Kidney epithelial cell (primary cell): Measurements from ENCODE around the gene IL22RA1. TPM values are rescaled to one million over a fixed set of nuclear protein-coding genes. Genes with fewer than 3 reads are reported as not detected.
A peak's percentile ranks its signal among the peaks of the same experiment; 100 is the strongest.

ENCODE experiments used
- DNase-seq: peaks from one replicate; pipeline ENCODE4 v3.0.0-alpha.2; 2010; ENCODE audit warnings: low read depth
- H3K27me3 ChIP-seq: 2 replicates; pipeline ENCODE4 v1.6.0; 2011; ENCODE audit warnings: low read length; ENCODE audit not compliant: control insufficient read depth, insufficient read depth
- H3K36me3 ChIP-seq: 2 replicates; pipeline ENCODE4 v1.5.1; 2011; ENCODE audit warnings: low read length; ENCODE audit not compliant: control insufficient read depth, insufficient read depth
- H3K4me3 ChIP-seq: 2 replicates; pipeline ENCODE4 v1.5.1; 2011; ENCODE audit warnings: low read depth, mild to moderate bottlenecking, control low read depth, low read length
- CTCF ChIP-seq: IDR thresholded peaks from 2 replicates; pipeline ENCODE4 v1.5.1; 2011; ENCODE audit warnings: mild to moderate bottlenecking, moderate library complexity, low read length, control low read depth, inconsistent platforms; ENCODE audit not compliant: insufficient read depth, poor library complexity, severe bottlenecking
- total RNA-seq: library from RNA; depleted of rRNA; stranded (reverse); fragments of >200 nt; gene quantifications from 2 replicates; pipeline ENCODE4 v1.2.3, GENCODE V29; 2015

IL22RA1 gene
- total RNA-seq, 1 donor from 2014 or later, result 0.21 TPM

- DNase-seq, result no peak
- Histone ChIP-seq H3K27me3 (no peaks in the 10 kb centered on the region), H3K36me3 (no peaks in the 10 kb centered on the region), H3K4me3 (no peak overlapping the region)
- TF ChIP-seq CTCF, result no peak
Measured at GRCh38 chr1:24086466-24086865, 56.5 kb downstream of the IL22RA1 start.

GRCh38 chr1:24085546-24085945, 57.4 kb downstream of the IL22RA1 start:
- Histone ChIP-seq H3K36me3 (no peaks in the 10 kb centered on the region), H3K27me3 (no peaks in the 10 kb centered on the region), H3K4me3 (no peak overlapping the region)
- peak; percentile 16 for DNase-seq
- no peak for TF ChIP-seq CTCF

- no peak for DNase-seq
- no peaks in the 10 kb centered on the region for H3K36me3 ChIP-seq
- H3K4me3 ChIP-seq, result no peak overlapping the region
- no peaks in the 10 kb centered on the region for H3K27me3 ChIP-seq
- no peak for TF ChIP-seq CTCF
Measured at GRCh38 chr1:24085007-24085406, 57.9 kb downstream of the IL22RA1 start.

- H3K4me3 ChIP-seq, result no peak overlapping the region
- no peak for TF ChIP-seq CTCF
- no peaks in the 10 kb centered on the region for H3K27me3 ChIP-seq
- H3K36me3 ChIP-seq, result no peaks in the 10 kb centered on the region
- DNase-seq, result no peak
Measured at GRCh38 chr1:24084050-24084449, 58.9 kb downstream of the IL22RA1 start.

GRCh38 chr1:24082372-24082771, 60.6 kb downstream of the IL22RA1 start:
- H3K4me3 ChIP-seq, result no peak overlapping the region

More at GRCh38 chr1:24082372-24082771, 60.6 kb downstream of the IL22RA1 start:
- no peaks in the 10 kb centered on the region for H3K36me3 ChIP-seq
- no peaks in the 10 kb centered on the region for H3K27me3 ChIP-seq
- TF ChIP-seq CTCF, result no peak
- no peak for DNase-seq
